Gastrocnemius medialis (tissue), 4 donors: ENCODE data around the gene CRHR2. TPM values are rescaled to one million over a fixed set of nuclear protein-coding genes. Genes with fewer than 3 reads are reported as not detected.
A peak's percentile ranks its signal among the peaks of the same experiment; 100 is the strongest.

Experiments used
- ATAC-seq, 2 donors: fragments of 150-250 bp; one replicate each; pipeline ENCODE4 v1.9.1; 2016
- DNase-seq, 2 donors: peaks; one replicate each; pipeline ENCODE4 v3.0.0-alpha.2; 2019
- H3K27ac ChIP-seq, 4 donors: fragments of 200-600 bp; sonication (generic); 1 replicate in 1 of 4; 2 replicates in 3 of 4; pipeline ENCODE4 v1.5.1; 2016 to 2018; ENCODE audit warnings: mild to moderate bottlenecking in 2 of 4, moderate library complexity in 1 of 4
- H3K27me3 ChIP-seq, 3 donors: fragments of 200-600 bp; sonication (generic) in 2 of 3; 1 replicate in 1 of 3; 2 replicates in 2 of 3; pipeline versions ENCODE4 v1.5.1 to v1.6.0; 2016 to 2019; ENCODE audit warnings: mild to moderate bottlenecking in 1 of 3, moderate library complexity in 1 of 3
- H3K36me3 ChIP-seq, 2 donors: fragments of 200-600 bp; sonication (generic) in 1 of 2; one replicate each; pipeline ENCODE4 v1.5.1; 2017 to 2018
- H3K4me1 ChIP-seq, 2 donors: fragments of 200-600 bp; sonication (generic) in 1 of 2; one replicate each; pipeline ENCODE4 v1.5.1; 2016 to 2017; ENCODE audit warnings: mild to moderate bottlenecking in 2 of 2
- H3K4me3 ChIP-seq, 4 donors: fragments of 200-600 bp; sonication (generic) in 3 of 4; 1 replicate in 1 of 4; 2 replicates in 3 of 4; pipeline ENCODE4 v1.5.1; 2016 to 2019; ENCODE audit warnings: mild to moderate bottlenecking in 2 of 4
- H3K9me3 ChIP-seq, 3 donors: fragments of 200-600 bp; sonication (generic) in 2 of 3; 1 replicate in 1 of 3; 2 replicates in 2 of 3; pipeline ENCODE4 v1.5.1; 2016 to 2019
- CTCF ChIP-seq, 5 experiments: fragments of 450-650 bp in 3 of 5; fragments of 200-600 bp in 2 of 5; sonication (generic) in 2 of 5; IDR thresholded peaks in 4 of 5; conservative IDR thresholded peaks in 1 of 5; 1 replicate in 4 of 5; 2 replicates in 1 of 5; pipeline ENCODE4 v1.5.1; 2016 to 2019; ENCODE audit warnings: antibody characterized with exemption in 5 of 5, mild to moderate bottlenecking in 3 of 5, moderate library complexity in 3 of 5
- POLR2A ChIP-seq, 2 donors: fragments of 450-650 bp; IDR thresholded peaks; one replicate each; pipeline ENCODE4 v1.6.1; 2017; ENCODE audit warnings: antibody characterized with exemption in 2 of 2, mild to moderate bottlenecking in 2 of 2, moderate library complexity in 2 of 2
- in situ Hi-C, 4 donors: fragments of 200-750 bp; cut with MboI; loops; one replicate each; pipeline versions ENCODE4 v1.15.0 to v1.8.0; 2017; ENCODE audit warnings: low sequenced_read_pairs in 4 of 4
- intact Hi-C: fragments of 100-400 bp; cut with DNase I; formaldehyde crosslinking; loops from one replicate; pipeline ENCODE4 v1.15.1; 2023; ENCODE audit warnings: low total_unique reads
- total RNA-seq, 4 donors: library from RNA; depleted of rRNA; stranded (reverse); fragments of >200 nt; gene quantifications; one replicate each; pipeline versions ENCODE4 v1.1.0 to v1.2.3, GENCODE V29; 2016

CRHR2 gene
- total RNA-seq, 4 donors from 2014 or later = 0.07 to 0.52 TPM; not detected in 2

- H3K27ac ChIP-seq = no peak overlapping the region
- H3K4me3 ChIP-seq = peak overlapping the region; percentile 56 to 70 (median 58)
- ATAC-seq (peak in 1 of 2 donors; percentile 10), DNase-seq (no peak)
- H3K27me3 ChIP-seq = peaks cover 6 to 19% (median 16%) of the 10 kb centered on the region in 3 donors
- intact Hi-C loops = loop anchor here (1.0 to 5.0 kb wide), 2 partner anchors 35 to 58 kb away; no protein-coding TSS in a partner anchor
- no peaks in the 10 kb centered on the region for H3K36me3 ChIP-seq
- no peak for TF ChIP-seq POLR2A (IDR thresholded peaks at IDR 0.05)
- TF ChIP-seq CTCF (IDR thresholded peaks at IDR 0.05 in 4 of 5, conservative IDR thresholded peaks at IDR 0.05 in 1 of 5) = no peak
- in situ Hi-C loops = loop anchor here in 2 of 4 donors (10.0 kb wide), 1 partner anchor 53 kb away; no protein-coding TSS in a partner anchor
- no peaks in the 10 kb centered on the region for H3K9me3 ChIP-seq
- peaks cover 12 to 25% of the 10 kb centered on the region in 2 donors for H3K4me1 ChIP-seq
These were observed 443 bp downstream of the CRHR2 start for GRCh38 chr7:30681815-30682211.

- Histone ChIP-seq H3K9me3 (no peaks in the 10 kb centered on the region), H3K4me1 (peaks cover 12 to 25% of the 10 kb centered on the region in 2 donors), H3K36me3 (no peaks in the 10 kb centered on the region), H3K27ac (no peak overlapping the region), H3K4me3 (peak overlapping the region; percentile 56 to 70 (median 58)), H3K27me3 (peaks cover 6 to 19% (median 16%) of the 10 kb centered on the region in 3 donors)
- no peak for ATAC-seq
- no peak for DNase-seq
- in situ Hi-C loops = loop anchor here in 2 of 4 donors (10.0 kb wide), 1 partner anchor 53 kb away; no protein-coding TSS in a partner anchor
- TF ChIP-seq CTCF (IDR thresholded peaks at IDR 0.05 in 4 of 5, conservative IDR thresholded peaks at IDR 0.05 in 1 of 5) (no peak), POLR2A (IDR thresholded peaks at IDR 0.05) (no peak)
- intact Hi-C loops = loop anchor here (5.0 kb wide), 1 partner anchor 36 kb away; no protein-coding TSS in a partner anchor
These were observed 892 bp downstream of the CRHR2 start for GRCh38 chr7:30681331-30681797.

DNA sequence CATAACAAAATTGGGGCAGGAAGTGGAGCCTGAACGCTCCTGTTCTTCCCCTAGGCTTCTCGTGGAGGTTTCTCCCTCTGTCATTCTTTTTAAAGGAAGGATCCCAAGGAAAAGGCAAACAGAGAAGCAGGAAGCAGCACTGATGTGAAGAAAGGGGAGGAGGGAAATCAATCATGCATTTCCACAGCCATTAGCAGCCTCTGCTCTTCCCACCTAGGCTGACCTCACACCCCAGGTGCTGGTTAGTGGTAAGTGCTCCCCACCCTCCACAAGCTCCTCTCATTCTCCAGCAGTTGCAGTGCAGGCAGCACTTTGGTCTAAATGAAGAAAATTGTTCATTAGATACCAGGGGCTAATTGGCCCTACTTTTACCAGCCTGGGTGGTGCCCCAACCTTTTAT is 2.6 kb downstream of the CRHR2 start:
- ATAC-seq (no peak), DNase-seq (no peak)
- Histone ChIP-seq H3K27ac (no peak overlapping the region), H3K27me3 (peaks cover 6 to 19% (median 16%) of the 10 kb centered on the region in 3 donors), H3K4me3 (no peak overlapping the region), H3K4me1 (peaks cover 12 to 25% of the 10 kb centered on the region in 2 donors), H3K9me3 (no peaks in the 10 kb centered on the region), H3K36me3 (no peaks in the 10 kb centered on the region)
- TF ChIP-seq POLR2A (IDR thresholded peaks at IDR 0.05) (no peak), CTCF (IDR thresholded peaks at IDR 0.05 in 4 of 5, conservative IDR thresholded peaks at IDR 0.05 in 1 of 5) (no peak)
- in situ Hi-C loops (loop anchor here in 2 of 4 donors (10.0 kb wide), 1 partner anchor 55 kb away; no protein-coding TSS in a partner anchor), intact Hi-C loops (loop anchor here (5.0 kb wide), 1 partner anchor 38 kb away; no protein-coding TSS in a partner anchor)

DNA sequence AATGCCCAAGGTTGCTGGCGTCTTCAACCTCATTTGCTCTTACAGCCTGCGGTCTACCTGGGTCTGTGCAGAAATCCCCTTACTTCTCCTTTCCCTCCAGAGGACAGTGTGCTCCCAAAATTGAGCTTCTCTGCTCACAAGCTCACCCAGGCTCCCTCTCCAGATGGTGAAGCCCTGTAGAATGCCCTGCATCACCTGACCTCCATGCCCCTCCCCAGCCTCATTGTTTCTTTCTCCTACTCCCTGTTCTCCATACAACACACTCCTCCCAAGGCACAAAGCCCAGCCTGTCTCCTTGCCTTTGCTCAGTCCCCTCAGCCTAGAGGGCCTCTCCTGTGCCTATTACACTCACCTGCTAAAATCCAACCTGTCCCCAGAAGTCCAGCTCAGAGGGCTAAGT is 3.5 kb downstream of the CRHR2 start:
- in situ Hi-C loops = no loop called here
- peaks cover 6 to 19% (median 16%) of the 10 kb centered on the region in 3 donors for H3K27me3 ChIP-seq

More for the DNA sequence above, 3.5 kb downstream of the CRHR2 start:
- Histone ChIP-seq H3K4me3 (no peak overlapping the region), H3K27ac (no peak overlapping the region), H3K9me3 (no peaks in the 10 kb centered on the region), H3K4me1 (peaks cover 7 to 16% of the 10 kb centered on the region in 2 donors), H3K36me3 (no peaks in the 10 kb centered on the region)
- intact Hi-C loops = no loop called here
- TF ChIP-seq POLR2A (IDR thresholded peaks at IDR 0.05) (no peak), CTCF (IDR thresholded peaks at IDR 0.05 in 4 of 5, conservative IDR thresholded peaks at IDR 0.05 in 1 of 5) (no peak)
- DNase-seq (no peak), ATAC-seq (no peak)
